GM19463 (cell line): Measurements from ENCODE around the gene EDEM2.
"Not testable (repeated sequence)": the region's sequence is repeated elsewhere in the genome, so short reads cannot be mapped to it uniquely, and the experiment has no call there.

Source experiments
- ATAC-seq: cut with Tn5 transposase; IDR thresholded peaks from one replicate; pipeline ENCODE4 v1.9.1; 2021; ENCODE audit warnings: mild to moderate bottlenecking, moderate library complexity; ENCODE audit not compliant: unreplicated experiment

EDEM2 gene

GRCh38 chr20:35133735-35134134, 13.4 kb downstream of the EDEM2 start:
- ATAC-seq, result no peak

GRCh38 chr20:35133031-35133430, 14.1 kb downstream of the EDEM2 start:
- no peak for ATAC-seq

- no peak for ATAC-seq
Measured at GRCh38 chr20:35131934-35132333, 15.2 kb downstream of the EDEM2 start.

- no peak for ATAC-seq
Measured at GRCh38 chr20:35129647-35130069, 17.5 kb downstream of the EDEM2 start.

- no peak for ATAC-seq
Measured at GRCh38 chr20:35125753-35126152, 21.4 kb downstream of the EDEM2 start.

- ATAC-seq, result no peak
Measured at GRCh38 chr20:35122756-35123405, 24.3 kb downstream of the EDEM2 start.

- ATAC-seq, result no peak
Measured at GRCh38 chr20:35121186-35121585, 25.9 kb downstream of the EDEM2 start.

GRCh38 chr20:35120012-35120701, 27.0 kb downstream of the EDEM2 start:
- ATAC-seq, result no peak

- no peak for ATAC-seq
Measured at GRCh38 chr20:35117629-35118028, 29.5 kb downstream of the EDEM2 start.

- ATAC-seq, result no peak
Measured at GRCh38 chr20:35117196-35117595, 29.9 kb downstream of the EDEM2 start.

- ATAC-seq, result no peak
Measured at GRCh38 chr20:35116258-35116657, 30.9 kb downstream of the EDEM2 start.

GRCh38 chr20:35115606-35116005, 31.5 kb downstream of the EDEM2 start:
- ATAC-seq, result no peak

- not testable (repeated sequence) for ATAC-seq
Measured at GRCh38 chr20:35112276-35112675, 34.9 kb downstream of the EDEM2 start.

GRCh38 chr20:35111141-35111888, 35.8 kb downstream of the EDEM2 start:
- no peak for ATAC-seq

GRCh38 chr20:35108921-35109320, 38.2 kb downstream of the EDEM2 start:
- ATAC-seq, result no peak

- ATAC-seq, result no peak
Measured at GRCh38 chr20:35106827-35107380, 40.2 kb downstream of the EDEM2 start.

- no peak for ATAC-seq
Measured at GRCh38 chr20:35104685-35105295, 42.3 kb downstream of the EDEM2 start.

GRCh38 chr20:35101620-35102019, 45.5 kb downstream of the EDEM2 start:
- no peak for ATAC-seq

GRCh38 chr20:35093267-35093884, 53.8 kb downstream of the EDEM2 start:
- ATAC-seq, result no peak

- peak; percentile 95 for ATAC-seq
Measured at GRCh38 chr20:35092524-35093266, 54.4 kb downstream of the EDEM2 start, which contains the start of gene TRPC4AP. TRPC4AP (minus strand) TSS chr20:35092807; CDS start chr20:35092781, 26 bp downstream.
